ENCODE data around the gene PPIP5K2. TPM values are rescaled to one million over a fixed set of nuclear protein-coding genes. Genes with fewer than 3 reads are reported as not detected.

The PPIP5K2 gene
- total RNA-seq, 1 donor from 2014 or later, result 64.4 TPM

- H3K36me3 Mint-ChIP-seq (ENCODE audit: unreplicated experiment), result no peaks in the 10 kb centered on the region
- H3K4me1 Mint-ChIP-seq (ENCODE audit: unreplicated experiment), result peaks cover 5% of the 10 kb centered on the region
- H3K4me3 Mint-ChIP-seq (ENCODE audit: unreplicated experiment), result no peak overlapping the region
- no peak overlapping the region for H3K27ac Mint-ChIP-seq (ENCODE audit: unreplicated experiment)
- H3K27me3 Mint-ChIP-seq (ENCODE audit: unreplicated experiment), result no peaks in the 10 kb centered on the region
- no peak for DNase-seq (ENCODE audit: extremely low spot score, unreplicated experiment)
- peaks cover 7% of the 10 kb centered on the region for H3K9me3 Mint-ChIP-seq (ENCODE audit: unreplicated experiment)
- no peak for TF ChIP-seq CTCF (IDR thresholded peaks at IDR 0.05)
Measured at GRCh38 chr5:103234239-103234975, 114.3 kb downstream of the PPIP5K2 start.

- no peaks in the 10 kb centered on the region for H3K36me3 Mint-ChIP-seq (ENCODE audit: unreplicated experiment)
- no peak for DNase-seq (ENCODE audit: extremely low spot score, unreplicated experiment)
- no peaks in the 10 kb centered on the region for H3K27me3 Mint-ChIP-seq (ENCODE audit: unreplicated experiment)
- H3K4me3 Mint-ChIP-seq (ENCODE audit: unreplicated experiment), result no peak overlapping the region
- H3K27ac Mint-ChIP-seq (ENCODE audit: unreplicated experiment), result no peak overlapping the region
- no peak for TF ChIP-seq CTCF (IDR thresholded peaks at IDR 0.05)
- H3K9me3 Mint-ChIP-seq (ENCODE audit: unreplicated experiment), result peaks cover 13% of the 10 kb centered on the region
- H3K4me1 Mint-ChIP-seq (ENCODE audit: unreplicated experiment), result peaks cover 5% of the 10 kb centered on the region
Measured at GRCh38 chr5:103235891-103236290, 115.8 kb downstream of the PPIP5K2 start.

GRCh38 chr5:103237778-103238177, 117.7 kb downstream of the PPIP5K2 start:
- H3K9me3 Mint-ChIP-seq (ENCODE audit: unreplicated experiment), result peaks cover 13% of the 10 kb centered on the region
- H3K4me1 Mint-ChIP-seq (ENCODE audit: unreplicated experiment), result peaks cover 5% of the 10 kb centered on the region
- no peak for TF ChIP-seq CTCF (IDR thresholded peaks at IDR 0.05)
- H3K36me3 Mint-ChIP-seq (ENCODE audit: unreplicated experiment), result no peaks in the 10 kb centered on the region
- H3K4me3 Mint-ChIP-seq (ENCODE audit: unreplicated experiment), result no peak overlapping the region
- H3K27me3 Mint-ChIP-seq (ENCODE audit: unreplicated experiment), result no peaks in the 10 kb centered on the region
- no peak for DNase-seq (ENCODE audit: extremely low spot score, unreplicated experiment)
- no peak overlapping the region for H3K27ac Mint-ChIP-seq (ENCODE audit: unreplicated experiment)

GRCh38 chr5:103243665-103244064, 123.6 kb downstream of the PPIP5K2 start:
- TF ChIP-seq CTCF (IDR thresholded peaks at IDR 0.05), result no peak
- H3K4me1 Mint-ChIP-seq (ENCODE audit: unreplicated experiment), result no peaks in the 10 kb centered on the region
- no peak for DNase-seq (ENCODE audit: extremely low spot score, unreplicated experiment)
- H3K9me3 Mint-ChIP-seq (ENCODE audit: unreplicated experiment), result peaks cover 13% of the 10 kb centered on the region
- H3K27ac Mint-ChIP-seq (ENCODE audit: unreplicated experiment), result no peak overlapping the region
- no peaks in the 10 kb centered on the region for H3K36me3 Mint-ChIP-seq (ENCODE audit: unreplicated experiment)
- H3K4me3 Mint-ChIP-seq (ENCODE audit: unreplicated experiment), result no peak overlapping the region
- no peaks in the 10 kb centered on the region for H3K27me3 Mint-ChIP-seq (ENCODE audit: unreplicated experiment)

GRCh38 chr5:103244398-103244797, 124.3 kb downstream of the PPIP5K2 start:
- no peak overlapping the region for H3K27ac Mint-ChIP-seq (ENCODE audit: unreplicated experiment)
- no peak overlapping the region for H3K4me3 Mint-ChIP-seq (ENCODE audit: unreplicated experiment)
- H3K27me3 Mint-ChIP-seq (ENCODE audit: unreplicated experiment), result no peaks in the 10 kb centered on the region
- peaks cover 6% of the 10 kb centered on the region for H3K9me3 Mint-ChIP-seq (ENCODE audit: unreplicated experiment)
- no peak for DNase-seq (ENCODE audit: extremely low spot score, unreplicated experiment)
- TF ChIP-seq CTCF (IDR thresholded peaks at IDR 0.05), result no peak
- H3K4me1 Mint-ChIP-seq (ENCODE audit: unreplicated experiment), result no peaks in the 10 kb centered on the region
- no peaks in the 10 kb centered on the region for H3K36me3 Mint-ChIP-seq (ENCODE audit: unreplicated experiment)
